Neural progenitor cell (in vitro differentiated cells): ENCODE data around the gene SCYL2.
"Not testable (repeated sequence)": the region's sequence is repeated elsewhere in the genome, so short reads cannot be mapped to it uniquely, and the experiment has no call there.

Experiments
- EZH2phosphoT487 ChIP-seq: fragments of 200-600 bp; sonication (generic); IDR thresholded peaks from 2 replicates; pipeline ENCODE4 v1.6.1; 2017; ENCODE audit warnings: antibody characterized with exemption
- TF ChIP-seq, protein P1 (sequence below): fragments of 200-600 bp; sonication (generic); IDR thresholded peaks from 2 replicates; pipeline ENCODE4 v1.5.1; 2017; ENCODE audit warnings: antibody characterized with exemption, mild to moderate bottlenecking

- TF ChIP-seq, protein P1, sequence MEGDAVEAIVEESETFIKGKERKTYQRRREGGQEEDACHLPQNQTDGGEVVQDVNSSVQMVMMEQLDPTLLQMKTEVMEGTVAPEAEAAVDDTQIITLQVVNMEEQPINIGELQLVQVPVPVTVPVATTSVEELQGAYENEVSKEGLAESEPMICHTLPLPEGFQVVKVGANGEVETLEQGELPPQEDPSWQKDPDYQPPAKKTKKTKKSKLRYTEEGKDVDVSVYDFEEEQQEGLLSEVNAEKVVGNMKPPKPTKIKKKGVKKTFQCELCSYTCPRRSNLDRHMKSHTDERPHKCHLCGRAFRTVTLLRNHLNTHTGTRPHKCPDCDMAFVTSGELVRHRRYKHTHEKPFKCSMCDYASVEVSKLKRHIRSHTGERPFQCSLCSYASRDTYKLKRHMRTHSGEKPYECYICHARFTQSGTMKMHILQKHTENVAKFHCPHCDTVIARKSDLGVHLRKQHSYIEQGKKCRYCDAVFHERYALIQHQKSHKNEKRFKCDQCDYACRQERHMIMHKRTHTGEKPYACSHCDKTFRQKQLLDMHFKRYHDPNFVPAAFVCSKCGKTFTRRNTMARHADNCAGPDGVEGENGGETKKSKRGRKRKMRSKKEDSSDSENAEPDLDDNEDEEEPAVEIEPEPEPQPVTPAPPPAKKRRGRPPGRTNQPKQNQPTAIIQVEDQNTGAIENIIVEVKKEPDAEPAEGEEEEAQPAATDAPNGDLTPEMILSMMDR: not testable (repeated sequence)
- not testable (repeated sequence) for TF ChIP-seq EZH2phosphoT487
Measured at GRCh38 chr12:100344351-100344750, 77.4 kb downstream of the SCYL2 start.
